ENCODE data around the gene GRAMD2B. TPM values are rescaled to one million over a fixed set of nuclear protein-coding genes. Genes with fewer than 3 reads are reported as not detected.

Gene GRAMD2B
- total RNA-seq, 1 experiment from 2014 or later = 7.2 TPM

GRCh38 chr5:126390051-126390450 lies 33.2 kb upstream of the GRAMD2B start (continued):
- TF ChIP-seq CBX3 (IDR thresholded peaks at IDR 0.05; ENCODE audit: low read depth) = no peak

- no TSS peak for BruUV-seq (replicated peaks)
- no peaks in the 10 kb centered on the region for H3K27me3 ChIP-seq (ENCODE audit: insufficient read depth, low read length)
- H3K36me3 ChIP-seq (ENCODE audit: control insufficient read depth in 1 of 2, insufficient read depth in 2 of 2, low read length in 2 of 2) = no peaks in the 10 kb centered on the region
- no peak overlapping the region for H3K4me2 ChIP-seq (ENCODE audit: low read length)
- H3K9ac ChIP-seq (ENCODE audit: low read length) = no peak overlapping the region
- H3K27ac ChIP-seq (ENCODE audit: low read depth, low read length) = no peak overlapping the region
- no peaks in the 10 kb centered on the region for H3K9me2 ChIP-seq (ENCODE audit: insufficient read depth)
- H3K4me3 ChIP-seq (replicated peaks in 1 of 2; ENCODE audit: low read depth in 1 of 2, low read length in 2 of 2) = no peak overlapping the region
- H2AFZ ChIP-seq (ENCODE audit: low read depth, low read length, poor library complexity, severe bottlenecking) = no peak overlapping the region
- TF ChIP-seq MAX (IDR thresholded peaks at IDR 0.05) (no peak), SIN3A (IDR thresholded peaks at IDR 0.05; ENCODE audit: low read depth) (no peak), JUND (IDR thresholded peaks at IDR 0.05) (no peak), RAD21 (IDR thresholded peaks at IDR 0.05; ENCODE audit: low read depth) (no peak), FOSL1 (IDR thresholded peaks at IDR 0.05; ENCODE audit: low read depth) (no peak), ZNF274 (IDR thresholded peaks at IDR 0.05; ENCODE audit: low read depth, low read length) (no peak), ZFX (IDR thresholded peaks at IDR 0.05) (no peak), EZH2phosphoT487 (IDR thresholded peaks at IDR 0.05; ENCODE audit: borderline replicate concordance) (no peak)
- H3K4me1 ChIP-seq (ENCODE audit: control insufficient read depth in 1 of 2, insufficient read depth in 2 of 2, low read length in 2 of 2) = no peaks in the 10 kb centered on the region
- H3K79me2 ChIP-seq (ENCODE audit: insufficient read depth, low read length) = no peaks in the 10 kb centered on the region
- DNase-seq (ENCODE audit: low read depth, low spot score) (no peak), ATAC-seq (no peak)
- POLR2A ChIA-PET = no interaction called here
- CTCF ChIA-PET = no interaction called here
- intact Hi-C loops (cut with micrococcal nuclease) = no loop called here
- no peaks in the 10 kb centered on the region for H3K9me3 ChIP-seq (ENCODE audit: control insufficient read depth in 1 of 2, insufficient read depth in 1 of 2, low read depth in 1 of 2, low read length in 2 of 2)
- no peaks in the 10 kb centered on the region for H4K20me1 ChIP-seq (ENCODE audit: insufficient read depth)
- RAD21 ChIA-PET (ENCODE audit: low non-redundant PET in 1 of 2, low total read pairs in 2 of 2, uncharacterized antibody in 2 of 2, unreplicated experiment in 2 of 2) = no interaction called here
These were observed 31.8 kb upstream of the GRAMD2B start for GRCh38 chr5:126391386-126391785.

- H3K4me3 ChIP-seq (replicated peaks in 1 of 2; ENCODE audit: low read depth in 1 of 2, low read length in 2 of 2) = no peak overlapping the region
- BruUV-seq (replicated peaks) = no TSS peak
- intact Hi-C loops (cut with micrococcal nuclease) = no loop called here
- RAD21 ChIA-PET (ENCODE audit: low non-redundant PET in 1 of 2, low total read pairs in 2 of 2, uncharacterized antibody in 2 of 2, unreplicated experiment in 2 of 2) = interaction anchor here in 1 of 2 experiments (0.6 kb wide), 1 partner anchor 28 kb away, joined by 3 read pairs; no protein-coding TSS in a partner anchor
- no peaks in the 10 kb centered on the region for H3K4me1 ChIP-seq (ENCODE audit: control insufficient read depth in 1 of 2, insufficient read depth in 2 of 2, low read length in 2 of 2)
- CTCF ChIA-PET = no interaction called here
- H3K4me2 ChIP-seq (ENCODE audit: low read length) = no peak overlapping the region
- H3K9ac ChIP-seq (ENCODE audit: low read length) = no peak overlapping the region
- ATAC-seq (no peak), DNase-seq (ENCODE audit: low read depth, low spot score) (no peak)
- no peaks in the 10 kb centered on the region; a peak in 1 of 4 replicates for H3K9me3 ChIP-seq (ENCODE audit: control insufficient read depth in 1 of 2, insufficient read depth in 1 of 2, low read depth in 1 of 2, low read length in 2 of 2)
- H3K27me3 ChIP-seq (ENCODE audit: insufficient read depth, low read length) = no peaks in the 10 kb centered on the region
- no peaks in the 10 kb centered on the region for H3K9me2 ChIP-seq (ENCODE audit: insufficient read depth)
- POLR2A ChIA-PET = no interaction called here
- no peaks in the 10 kb centered on the region for H4K20me1 ChIP-seq (ENCODE audit: insufficient read depth)
- no peak overlapping the region for H2AFZ ChIP-seq (ENCODE audit: low read depth, low read length, poor library complexity, severe bottlenecking)
- H3K79me2 ChIP-seq (ENCODE audit: insufficient read depth, low read length) = no peaks in the 10 kb centered on the region
- no peak for TF ChIP-seq YY1 (IDR thresholded peaks at IDR 0.05; ENCODE audit: extremely low read depth, insufficient replicate concordance, low read depth, low read length)
- TF ChIP-seq ATF3 (IDR thresholded peaks at IDR 0.05) = no peak
- TF ChIP-seq SIN3A (IDR thresholded peaks at IDR 0.05; ENCODE audit: low read depth) = no peak
- no peak for TF ChIP-seq TCF7L2 (IDR thresholded peaks at IDR 0.05; ENCODE audit: borderline replicate concordance, extremely low read depth, insufficient read depth, insufficient read length)
- TF ChIP-seq EGR1 (IDR thresholded peaks at IDR 0.05; ENCODE audit: low read depth) = no peak
- no peaks in the 10 kb centered on the region for H3K36me3 ChIP-seq (ENCODE audit: control insufficient read depth in 1 of 2, insufficient read depth in 2 of 2, low read length in 2 of 2)
- H3K27ac ChIP-seq (ENCODE audit: low read depth, low read length) = no peak overlapping the region
These were observed 28.9 kb upstream of the GRAMD2B start for GRCh38 chr5:126394211-126394788.
